ENCODE data around the gene HLA-E. TPM values are rescaled to one million over a fixed set of nuclear protein-coding genes. Genes with fewer than 3 reads are reported as not detected.
"Not testable (repeated sequence)": the region's sequence is repeated elsewhere in the genome, so short reads cannot be mapped to it uniquely, and the experiment has no call there.

The HLA-E gene
- polyA plus RNA-seq, 3 donors: 93.8 to 126 (median 103) TPM

GRCh38 chr6:30518505-30519145 is 29.3 kb downstream of the HLA-E start:
- DNase-seq (ENCODE audit: extremely low read depth in 1 of 11, low read depth in 9 of 11, low spot score in 4 of 11): not testable (repeated sequence)

DNA sequence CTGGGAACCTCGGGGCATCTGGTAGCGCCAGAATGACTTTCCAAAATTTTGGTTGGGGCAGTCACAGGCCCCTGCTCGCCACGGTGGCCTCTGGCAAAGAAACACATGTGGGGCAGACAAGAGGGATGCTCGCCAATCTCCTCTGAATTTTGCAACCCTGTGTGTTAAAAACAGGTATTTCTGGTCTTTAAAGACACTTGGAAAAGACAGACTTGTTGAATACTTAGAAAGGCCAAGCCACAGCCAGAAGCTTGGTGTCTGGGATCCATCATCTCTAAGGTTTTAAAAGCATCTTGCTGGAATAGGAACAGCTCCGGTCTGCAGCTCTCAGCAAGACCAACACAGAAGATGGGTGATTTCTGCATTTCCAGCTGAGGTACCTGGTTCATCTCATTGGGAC is 31.2 kb downstream of the HLA-E start:
- no peak for DNase-seq (ENCODE audit: extremely low read depth in 1 of 11, low read depth in 9 of 11, low spot score in 4 of 11)

DNA sequence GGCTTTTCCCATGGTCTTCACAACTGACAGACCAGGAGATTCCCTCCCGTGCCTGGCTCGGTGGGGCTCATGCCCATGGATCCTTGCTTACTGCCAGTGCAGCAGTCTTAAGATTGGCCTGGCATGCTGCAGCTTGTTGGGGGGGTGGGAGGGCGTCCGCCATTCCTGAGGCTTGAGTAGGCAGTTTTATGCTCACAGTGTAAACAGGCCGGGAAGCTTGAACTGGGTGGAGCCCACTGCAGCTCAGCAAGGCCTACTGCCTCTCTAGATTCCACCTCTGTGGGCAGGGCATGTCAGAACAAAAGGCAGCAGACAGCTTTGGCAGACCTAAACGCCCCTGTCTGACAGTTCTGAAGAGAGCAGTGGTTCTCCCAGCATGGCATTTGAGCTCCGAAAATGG is 31.8 kb downstream of the HLA-E start:
- DNase-seq (ENCODE audit: extremely low read depth in 1 of 11, low read depth in 9 of 11, low spot score in 4 of 11): not testable (repeated sequence)

DNA sequence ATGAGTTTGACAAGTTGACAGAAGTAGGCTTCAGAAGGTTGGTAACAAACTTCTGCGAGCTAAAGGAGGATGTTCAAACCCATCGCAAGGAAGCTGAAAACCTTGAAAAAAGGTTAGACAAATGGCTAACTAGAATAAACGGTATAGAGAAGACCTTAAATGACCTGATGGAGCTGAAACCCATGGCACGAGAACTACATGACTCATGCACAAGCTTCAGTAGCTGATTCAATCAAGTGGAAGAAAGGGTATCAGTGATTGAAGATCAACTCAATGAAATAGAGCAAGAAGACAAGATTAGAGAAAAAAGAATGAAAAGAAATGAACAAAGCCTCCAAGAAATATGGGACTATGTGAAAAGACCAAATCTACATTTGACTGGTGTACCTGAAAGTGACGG is 32.6 kb downstream of the HLA-E start:
- DNase-seq (ENCODE audit: extremely low read depth in 1 of 11, low read depth in 9 of 11, low spot score in 4 of 11): not testable (repeated sequence)

- DNase-seq (ENCODE audit: extremely low read depth in 1 of 11, low read depth in 9 of 11, low spot score in 4 of 11): not testable (repeated sequence)
These were observed 37.1 kb downstream of the HLA-E start for GRCh38 chr6:30526444-30526843.

GRCh38 chr6:30529349-30529875 is 40.1 kb downstream of the HLA-E start:
- not testable (repeated sequence) for DNase-seq (ENCODE audit: extremely low read depth in 1 of 11, low read depth in 9 of 11, low spot score in 4 of 11)

- no peak for DNase-seq (ENCODE audit: extremely low read depth in 1 of 11, low read depth in 9 of 11, low spot score in 4 of 11)
These were observed 40.7 kb downstream of the HLA-E start for GRCh38 chr6:30530014-30530413.

GRCh38 chr6:30533460-30534294 is 44.4 kb downstream of the HLA-E start:
- no peak for DNase-seq (ENCODE audit: extremely low read depth in 1 of 11, low read depth in 9 of 11, low spot score in 4 of 11)

DNA sequence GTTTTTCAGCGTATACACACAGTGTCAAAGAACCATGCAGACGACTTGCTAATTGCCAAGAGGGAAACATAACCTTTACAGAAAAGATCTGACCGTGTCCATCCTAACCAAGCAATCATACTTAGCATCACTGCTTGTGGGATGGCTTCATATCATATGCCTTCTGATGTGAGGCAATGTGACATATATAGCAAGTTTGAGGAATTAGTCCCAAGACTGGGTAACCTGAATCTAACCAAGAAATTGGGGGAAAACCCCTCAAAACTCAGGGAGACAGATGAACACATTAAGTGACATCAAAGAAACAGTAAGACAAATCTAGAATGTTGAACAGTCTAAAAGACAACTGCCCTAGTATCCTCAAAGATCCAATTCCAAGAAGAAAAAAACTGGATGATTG is 48.6 kb downstream of the HLA-E start:
- no peak for DNase-seq (ENCODE audit: extremely low read depth in 1 of 11, low read depth in 9 of 11, low spot score in 4 of 11)

GRCh38 chr6:30541515-30542403 is 52.5 kb downstream of the HLA-E start:
- peak; percentile 65 to 83 (median 76) for DNase-seq (ENCODE audit: extremely low read depth in 1 of 11, low read depth in 9 of 11, low spot score in 4 of 11)

DNA sequence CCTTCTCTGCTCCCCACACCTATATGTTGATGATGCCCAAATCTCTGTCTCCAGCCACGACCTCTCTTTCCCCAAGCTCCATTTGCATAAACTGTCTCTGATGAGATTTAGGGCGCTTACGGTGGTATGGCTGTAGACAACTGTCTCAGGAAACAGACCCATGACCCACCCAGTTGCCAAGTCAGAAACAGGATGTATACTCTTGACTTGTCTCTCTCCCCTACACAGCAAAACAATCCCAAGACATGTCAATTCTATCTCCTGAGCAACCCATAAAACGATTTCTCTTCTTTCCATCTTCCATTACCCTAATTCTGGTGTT is 53.1 kb downstream of the HLA-E start:
- DNase-seq (ENCODE audit: extremely low read depth in 1 of 11, low read depth in 9 of 11, low spot score in 4 of 11): no peak

DNA sequence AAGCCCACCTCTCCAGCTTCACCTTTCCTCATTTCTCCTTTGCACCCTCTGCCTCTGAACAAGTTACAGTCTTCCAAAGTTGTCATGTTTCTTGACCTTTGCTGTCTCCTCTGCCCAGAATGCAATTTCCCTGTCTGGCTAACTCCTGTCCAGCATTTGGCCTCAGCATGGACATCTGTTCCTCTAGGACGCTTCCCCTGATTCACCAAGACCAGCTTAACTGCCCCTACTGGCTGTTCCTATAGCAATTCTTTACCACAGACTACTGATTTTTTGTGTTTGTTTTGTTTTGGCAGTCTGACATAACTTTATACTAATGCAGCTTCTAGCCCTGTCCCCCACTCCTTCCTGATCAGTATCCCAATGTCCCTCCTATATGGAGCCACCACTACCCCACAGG is 53.6 kb downstream of the HLA-E start:
- no peak for DNase-seq (ENCODE audit: extremely low read depth in 1 of 11, low read depth in 9 of 11, low spot score in 4 of 11)

Other genes with a start within 250 kb of the HLA-E start
- gene TRIM39, start 162.6 kb upstream of the HLA-E start, polyA plus RNA-seq (ENCODE audit: insufficient read length in 3 of 3): 10 to 100 TPM; 12.4 to 15.4 (median 14.2) TPM
- 10 to 100 TPM; 28.0 to 42.4 (median 35.3) TPM for gene RPP21, start 144.4 kb upstream of the HLA-E start, polyA plus RNA-seq (ENCODE audit: insufficient read length in 3 of 3)
- gene GNL1, start 67.0 kb downstream of the HLA-E start, polyA plus RNA-seq (ENCODE audit: insufficient read length in 3 of 3): 100 to 1,000 TPM in 1 of 3 donors, 10 to 100 TPM in 2; 85.3 to 112 (median 98.3) TPM
- 10 to 100 TPM; 30.2 to 36.8 (median 32.0) TPM for gene PRR3, start 67.8 kb downstream of the HLA-E start, polyA plus RNA-seq (ENCODE audit: insufficient read length in 3 of 3)
- gene ABCF1, start 81.9 kb downstream of the HLA-E start, polyA plus RNA-seq (ENCODE audit: insufficient read length in 3 of 3): 10 to 100 TPM; 68.1 to 74.4 (median 72.5) TPM
- 10 to 100 TPM; 49.1 to 56.9 (median 50.0) TPM for gene PPP1R10, start 127.7 kb downstream of the HLA-E start, polyA plus RNA-seq (ENCODE audit: insufficient read length in 3 of 3)
- gene MRPS18B, start 128.3 kb downstream of the HLA-E start, polyA plus RNA-seq (ENCODE audit: insufficient read length in 3 of 3): 10 to 100 TPM; 60.6 to 67.9 (median 62.2) TPM
- 10 to 100 TPM; 39.9 to 60.5 (median 43.3) TPM for gene ATAT1, start 137.4 kb downstream of the HLA-E start, polyA plus RNA-seq (ENCODE audit: insufficient read length in 3 of 3)
- 10 to 100 TPM; 18.2 to 29.8 (median 18.6) TPM for gene C6orf136, start 157.6 kb downstream of the HLA-E start, polyA plus RNA-seq (ENCODE audit: insufficient read length in 3 of 3)
- 10 to 100 TPM; 46.2 to 51.0 (median 50.7) TPM for gene DHX16, start 183.5 kb downstream of the HLA-E start, polyA plus RNA-seq (ENCODE audit: insufficient read length in 3 of 3)
- gene PPP1R18, start 197.1 kb downstream of the HLA-E start, polyA plus RNA-seq (ENCODE audit: insufficient read length in 3 of 3): 10 to 100 TPM; 29.8 to 43.1 (median 34.2) TPM
- 10 to 100 TPM; 34.1 to 43.5 (median 35.2) TPM for gene NRM, start 201.5 kb downstream of the HLA-E start, polyA plus RNA-seq (ENCODE audit: insufficient read length in 3 of 3)
- gene MDC1, start 227.8 kb downstream of the HLA-E start, polyA plus RNA-seq (ENCODE audit: insufficient read length in 3 of 3): 10 to 100 TPM; 46.4 to 51.0 (median 48.0) TPM
- gene TUBB, start 230.8 kb downstream of the HLA-E start, polyA plus RNA-seq (ENCODE audit: insufficient read length in 3 of 3): 1,000 to 10,000 TPM; 1,054 to 1,337 (median 1,265) TPM